K562 (cell line): Measurements from ENCODE around the gene HCFC1R1. TPM values are rescaled to one million over a fixed set of nuclear protein-coding genes. Genes with fewer than 3 reads are reported as not detected.

ENCODE experiments used
- BCOR ChIP-seq: fragments of 450-650 bp; IDR thresholded peaks from 2 replicates; pipeline ENCODE4 v1.6.1; 2016
- CREB1 ChIP-seq, 2 experiments: sonication (generic) in 1 of 2; formaldehyde crosslinking in 1 of 2; IDR thresholded peaks; 2 replicates each; pipeline versions ENCODE4 v1.6.1 to v1.8.0; 2012 to 2022; ENCODE audit warnings: inconsistent platforms in 1 of 2, mild to moderate bottlenecking in 1 of 2, missing genetic modification reagents in 1 of 2, moderate library complexity in 1 of 2
- CTBP1 ChIP-seq: fragments of 450-650 bp; IDR thresholded peaks from 2 replicates; pipeline ENCODE4 v1.6.1; 2016; ENCODE audit warnings: borderline replicate concordance
- FOXP1 ChIP-seq: sonication (generic); formaldehyde crosslinking; IDR thresholded peaks from 2 replicates; pipeline ENCODE4 v1.8.0; 2022; ENCODE audit warnings: mild to moderate bottlenecking, missing genetic modification reagents
- FUS ChIP-seq: fragments of 200-400 bp; formaldehyde crosslinking; optimal IDR thresholded peaks from 2 replicates; pipeline ENCODE3; 2017; ENCODE audit warnings: low read depth, low read length
- GATAD2B ChIP-seq: fragments of 450-650 bp; IDR thresholded peaks from 2 replicates; pipeline ENCODE4 v1.6.1; 2017; ENCODE audit warnings: mild to moderate bottlenecking, borderline replicate concordance
- MCM3 ChIP-seq: fragments of 450-650 bp; IDR thresholded peaks from 2 replicates; pipeline ENCODE4 v1.6.1; 2016
- PCBP2 ChIP-seq: fragments of 200-400 bp; formaldehyde crosslinking; IDR thresholded peaks from 2 replicates; pipeline ENCODE4 v1.6.1; 2018; ENCODE audit warnings: low read length, low read depth, mild to moderate bottlenecking, moderate library complexity; ENCODE audit not compliant: poor library complexity, severe bottlenecking
- RB1 ChIP-seq: fragments of 450-650 bp; IDR thresholded peaks from 2 replicates; pipeline ENCODE4 v1.6.1; 2017; ENCODE audit warnings: low read depth, mild to moderate bottlenecking
- SMARCE1 ChIP-seq: fragments of 450-650 bp; IDR thresholded peaks from 2 replicates; pipeline ENCODE4 v1.7.1; 2016; ENCODE audit warnings: mild to moderate bottlenecking
- ZFX ChIP-seq: sonication (generic); formaldehyde crosslinking; IDR thresholded peaks from 2 replicates; pipeline ENCODE4 v1.8.0; 2022; ENCODE audit warnings: mild to moderate bottlenecking, missing genetic modification reagents, moderate library complexity
- ZNF24 ChIP-seq: fragments of 450-650 bp; IDR thresholded peaks from 2 replicates; pipeline ENCODE4 v1.6.1; 2016
- polyA plus RNA-seq, 8 experiments: library from polyadenylated mRNA; depleted of rRNA in 4 of 8; stranded (reverse) in 5 of 8; unstranded in 3 of 8; fragments of >200 nt; fragmentation: Nextera tagmentation in 2 of 8; fragmentation: Illumina TruSeq in 1 of 8; extraction: Ambion mirVana in 2 of 8; extraction: Trizol in 1 of 8; gene quantifications; 2 replicates each; pipeline versions ENCODE4 v1.2.1 to v1.2.3, GENCODE V29; 2011 to 2014; ENCODE audit warnings: inconsistent platforms in 1 of 8, missing spikeins in 1 of 8
- total RNA-seq, 7 experiments: library from RNA; depleted of rRNA in 6 of 7; stranded (reverse); fragments of >200 nt in 6 of 7; fragmentation: Illumina TruSeq in 2 of 7; extraction: Trizol in 2 of 7; gene quantifications; 2 replicates each; pipeline versions ENCODE4 v1.2.1 to v1.2.3, GENCODE V29; 2011 to 2021; ENCODE audit warnings: low replicate concordance in 1 of 7
- TF ChIP-seq, protein P1 (sequence below): conservative IDR thresholded peaks from 2 replicates; pipeline ENCODE4 v1.6.1; 2011; ENCODE audit warnings: low read depth, mild to moderate bottlenecking, low read length; ENCODE audit not compliant: control insufficient read depth
- TF ChIP-seq, protein P2 (sequence below): fragments of 450-650 bp; IDR thresholded peaks from 2 replicates; pipeline ENCODE4 v1.6.1; 2016; ENCODE audit warnings: mild to moderate bottlenecking, moderate library complexity

Gene HCFC1R1
- total and polyA plus RNA-seq, 9 of the 15 experiments (the other 6 are each of a cell fraction or from before 2014, with no cell fraction given): 2.2 to 29.0 (median 11.2) TPM

DNA sequence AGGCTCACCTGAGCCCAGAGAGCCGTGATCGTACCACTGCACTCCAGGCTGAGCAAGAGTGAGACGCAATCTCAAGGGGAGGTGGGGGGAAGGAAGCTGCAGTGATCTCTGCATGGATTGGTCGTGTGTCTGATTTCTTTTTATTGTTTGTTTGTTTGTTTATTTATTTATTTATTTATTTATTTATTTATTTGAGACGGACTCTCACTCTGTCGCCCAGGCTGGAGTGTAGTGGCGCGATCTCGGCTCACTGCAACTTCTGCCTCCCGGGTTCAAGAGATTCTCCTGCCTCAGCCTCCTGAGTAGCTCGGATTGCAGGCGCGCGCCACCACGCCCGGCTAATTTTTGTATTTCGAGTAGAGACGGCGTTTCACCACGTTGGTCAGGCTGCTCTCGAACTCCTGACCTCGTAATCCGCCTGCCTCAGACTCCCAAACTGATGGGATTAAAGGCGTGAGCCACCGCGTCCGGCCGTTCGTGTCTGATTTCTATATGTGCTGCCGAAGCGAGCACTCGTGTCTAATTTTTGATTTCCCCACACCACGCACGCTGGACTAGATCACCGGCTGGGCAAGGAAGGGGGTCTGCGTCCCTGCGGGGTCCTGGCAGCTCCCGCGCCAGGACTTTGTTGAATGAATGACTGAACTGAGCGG is 4.0 kb downstream of the HCFC1R1 start (continued):
- no peak; the same call in 1 of the 2 replicates for TF ChIP-seq CTBP1
- 0 out of 2 replicates have a peak, but pooled peaks have one; percentile 32 for TF ChIP-seq SMARCE1
- no peak for TF ChIP-seq PCBP2
- peak; percentile 82 for TF ChIP-seq BCOR
- TF ChIP-seq, protein P1, sequence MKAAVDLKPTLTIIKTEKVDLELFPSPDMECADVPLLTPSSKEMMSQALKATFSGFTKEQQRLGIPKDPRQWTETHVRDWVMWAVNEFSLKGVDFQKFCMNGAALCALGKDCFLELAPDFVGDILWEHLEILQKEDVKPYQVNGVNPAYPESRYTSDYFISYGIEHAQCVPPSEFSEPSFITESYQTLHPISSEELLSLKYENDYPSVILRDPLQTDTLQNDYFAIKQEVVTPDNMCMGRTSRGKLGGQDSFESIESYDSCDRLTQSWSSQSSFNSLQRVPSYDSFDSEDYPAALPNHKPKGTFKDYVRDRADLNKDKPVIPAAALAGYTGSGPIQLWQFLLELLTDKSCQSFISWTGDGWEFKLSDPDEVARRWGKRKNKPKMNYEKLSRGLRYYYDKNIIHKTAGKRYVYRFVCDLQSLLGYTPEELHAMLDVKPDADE: no peak
- no peak for TF ChIP-seq FOXP1 (CRISPR knock-in tag)
- TF ChIP-seq FUS: no peak
- peak; percentile 95 for TF ChIP-seq ZNF24
- TF ChIP-seq ZFX (CRISPR knock-in tag): no peak
- TF ChIP-seq RB1: no peak
- no peak for TF ChIP-seq GATAD2B
- TF ChIP-seq, protein P2, sequence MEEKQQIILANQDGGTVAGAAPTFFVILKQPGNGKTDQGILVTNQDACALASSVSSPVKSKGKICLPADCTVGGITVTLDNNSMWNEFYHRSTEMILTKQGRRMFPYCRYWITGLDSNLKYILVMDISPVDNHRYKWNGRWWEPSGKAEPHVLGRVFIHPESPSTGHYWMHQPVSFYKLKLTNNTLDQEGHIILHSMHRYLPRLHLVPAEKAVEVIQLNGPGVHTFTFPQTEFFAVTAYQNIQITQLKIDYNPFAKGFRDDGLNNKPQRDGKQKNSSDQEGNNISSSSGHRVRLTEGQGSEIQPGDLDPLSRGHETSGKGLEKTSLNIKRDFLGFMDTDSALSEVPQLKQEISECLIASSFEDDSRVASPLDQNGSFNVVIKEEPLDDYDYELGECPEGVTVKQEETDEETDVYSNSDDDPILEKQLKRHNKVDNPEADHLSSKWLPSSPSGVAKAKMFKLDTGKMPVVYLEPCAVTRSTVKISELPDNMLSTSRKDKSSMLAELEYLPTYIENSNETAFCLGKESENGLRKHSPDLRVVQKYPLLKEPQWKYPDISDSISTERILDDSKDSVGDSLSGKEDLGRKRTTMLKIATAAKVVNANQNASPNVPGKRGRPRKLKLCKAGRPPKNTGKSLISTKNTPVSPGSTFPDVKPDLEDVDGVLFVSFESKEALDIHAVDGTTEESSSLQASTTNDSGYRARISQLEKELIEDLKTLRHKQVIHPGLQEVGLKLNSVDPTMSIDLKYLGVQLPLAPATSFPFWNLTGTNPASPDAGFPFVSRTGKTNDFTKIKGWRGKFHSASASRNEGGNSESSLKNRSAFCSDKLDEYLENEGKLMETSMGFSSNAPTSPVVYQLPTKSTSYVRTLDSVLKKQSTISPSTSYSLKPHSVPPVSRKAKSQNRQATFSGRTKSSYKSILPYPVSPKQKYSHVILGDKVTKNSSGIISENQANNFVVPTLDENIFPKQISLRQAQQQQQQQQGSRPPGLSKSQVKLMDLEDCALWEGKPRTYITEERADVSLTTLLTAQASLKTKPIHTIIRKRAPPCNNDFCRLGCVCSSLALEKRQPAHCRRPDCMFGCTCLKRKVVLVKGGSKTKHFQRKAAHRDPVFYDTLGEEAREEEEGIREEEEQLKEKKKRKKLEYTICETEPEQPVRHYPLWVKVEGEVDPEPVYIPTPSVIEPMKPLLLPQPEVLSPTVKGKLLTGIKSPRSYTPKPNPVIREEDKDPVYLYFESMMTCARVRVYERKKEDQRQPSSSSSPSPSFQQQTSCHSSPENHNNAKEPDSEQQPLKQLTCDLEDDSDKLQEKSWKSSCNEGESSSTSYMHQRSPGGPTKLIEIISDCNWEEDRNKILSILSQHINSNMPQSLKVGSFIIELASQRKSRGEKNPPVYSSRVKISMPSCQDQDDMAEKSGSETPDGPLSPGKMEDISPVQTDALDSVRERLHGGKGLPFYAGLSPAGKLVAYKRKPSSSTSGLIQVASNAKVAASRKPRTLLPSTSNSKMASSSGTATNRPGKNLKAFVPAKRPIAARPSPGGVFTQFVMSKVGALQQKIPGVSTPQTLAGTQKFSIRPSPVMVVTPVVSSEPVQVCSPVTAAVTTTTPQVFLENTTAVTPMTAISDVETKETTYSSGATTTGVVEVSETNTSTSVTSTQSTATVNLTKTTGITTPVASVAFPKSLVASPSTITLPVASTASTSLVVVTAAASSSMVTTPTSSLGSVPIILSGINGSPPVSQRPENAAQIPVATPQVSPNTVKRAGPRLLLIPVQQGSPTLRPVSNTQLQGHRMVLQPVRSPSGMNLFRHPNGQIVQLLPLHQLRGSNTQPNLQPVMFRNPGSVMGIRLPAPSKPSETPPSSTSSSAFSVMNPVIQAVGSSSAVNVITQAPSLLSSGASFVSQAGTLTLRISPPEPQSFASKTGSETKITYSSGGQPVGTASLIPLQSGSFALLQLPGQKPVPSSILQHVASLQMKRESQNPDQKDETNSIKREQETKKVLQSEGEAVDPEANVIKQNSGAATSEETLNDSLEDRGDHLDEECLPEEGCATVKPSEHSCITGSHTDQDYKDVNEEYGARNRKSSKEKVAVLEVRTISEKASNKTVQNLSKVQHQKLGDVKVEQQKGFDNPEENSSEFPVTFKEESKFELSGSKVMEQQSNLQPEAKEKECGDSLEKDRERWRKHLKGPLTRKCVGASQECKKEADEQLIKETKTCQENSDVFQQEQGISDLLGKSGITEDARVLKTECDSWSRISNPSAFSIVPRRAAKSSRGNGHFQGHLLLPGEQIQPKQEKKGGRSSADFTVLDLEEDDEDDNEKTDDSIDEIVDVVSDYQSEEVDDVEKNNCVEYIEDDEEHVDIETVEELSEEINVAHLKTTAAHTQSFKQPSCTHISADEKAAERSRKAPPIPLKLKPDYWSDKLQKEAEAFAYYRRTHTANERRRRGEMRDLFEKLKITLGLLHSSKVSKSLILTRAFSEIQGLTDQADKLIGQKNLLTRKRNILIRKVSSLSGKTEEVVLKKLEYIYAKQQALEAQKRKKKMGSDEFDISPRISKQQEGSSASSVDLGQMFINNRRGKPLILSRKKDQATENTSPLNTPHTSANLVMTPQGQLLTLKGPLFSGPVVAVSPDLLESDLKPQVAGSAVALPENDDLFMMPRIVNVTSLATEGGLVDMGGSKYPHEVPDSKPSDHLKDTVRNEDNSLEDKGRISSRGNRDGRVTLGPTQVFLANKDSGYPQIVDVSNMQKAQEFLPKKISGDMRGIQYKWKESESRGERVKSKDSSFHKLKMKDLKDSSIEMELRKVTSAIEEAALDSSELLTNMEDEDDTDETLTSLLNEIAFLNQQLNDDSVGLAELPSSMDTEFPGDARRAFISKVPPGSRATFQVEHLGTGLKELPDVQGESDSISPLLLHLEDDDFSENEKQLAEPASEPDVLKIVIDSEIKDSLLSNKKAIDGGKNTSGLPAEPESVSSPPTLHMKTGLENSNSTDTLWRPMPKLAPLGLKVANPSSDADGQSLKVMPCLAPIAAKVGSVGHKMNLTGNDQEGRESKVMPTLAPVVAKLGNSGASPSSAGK: no peak
- no peak for TF ChIP-seq MCM3
- TF ChIP-seq CREB1 (IDR thresholded peaks at IDR 0.05): no peak
- TF ChIP-seq CREB1 (CRISPR knock-in tag; IDR thresholded peaks at IDR 0.05): no peak
